SK-N-SH (cell line): ENCODE data around the gene KLHL22. TPM values are rescaled to one million over a fixed set of nuclear protein-coding genes. Genes with fewer than 3 reads are reported as not detected.
A peak's percentile ranks its signal among the peaks of the same experiment; 100 is the strongest.

Source experiments
- CTCF ChIA-PET: fragments of 300-600, 350-600 bp; formaldehyde crosslinking; extraction: SDS; loops from one replicate; lab custom pipeline; 2021; lab: Yijun Ruan, JAX
- POLR2A ChIA-PET: fragments of 350-600 bp; sonication (Branson Sonifier 250); formaldehyde crosslinking; extraction: SDS; loops from one replicate; lab custom pipeline; 2020; ENCODE audit warnings: antibody characterized with exemption, inconsistent platforms; lab: Yijun Ruan, JAX
- DNase-seq: peaks from one replicate; pipeline ENCODE4 v3.0.0; 2012
- H2AFZ ChIP-seq: fragments of 200-600 bp; sonication (generic); 2 replicates; pipeline ENCODE4 v1.8.1; 2016; ENCODE audit warnings: antibody characterized with exemption, mild to moderate bottlenecking, low read depth
- H3F3A ChIP-seq: fragments of 200-600 bp; sonication (generic); replicated peaks from 2 replicates; pipeline ENCODE3; 2016; ENCODE audit warnings: antibody characterized with exemption, mild to moderate bottlenecking; ENCODE audit not compliant: insufficient read depth
- H3K27ac ChIP-seq, 2 experiments: fragments of 200-500 bp in 1 of 2; fragments of 200-600 bp in 1 of 2; sonication (Bioruptor generic) in 1 of 2; sonication (generic), shearing (Covaris generic) in 1 of 2; 2 replicates each; pipeline versions ENCODE4 v1.5.1 to v1.6.1; 2014 to 2016; ENCODE audit warnings: low read depth in 2 of 2, inconsistent platforms in 1 of 2, low read length in 1 of 2, mild to moderate bottlenecking in 1 of 2, mixed read lengths in 1 of 2
- H3K27me3 ChIP-seq: fragments of 200-600 bp; sonication (generic), shearing (Covaris generic); 2 replicates; pipeline ENCODE4 v1.6.1; 2016; ENCODE audit warnings: mixed run types; ENCODE audit not compliant: insufficient read depth
- H3K36me3 ChIP-seq, 2 experiments: fragments of 200-500 bp in 1 of 2; fragments of 200-600 bp in 1 of 2; sonication (Bioruptor generic) in 1 of 2; sonication (generic) in 1 of 2; replicated peaks in 1 of 2; 2 replicates each; pipeline versions ENCODE3 to v1.5.1; 2014 to 2016; ENCODE audit warnings: low read length in 1 of 2, mild to moderate bottlenecking in 1 of 2; ENCODE audit not compliant: insufficient read depth in 2 of 2, control insufficient read depth in 1 of 2
- H3K4me1 ChIP-seq, 2 experiments: fragments of 200-500 bp in 1 of 2; fragments of 200-600 bp in 1 of 2; sonication (Bioruptor generic) in 1 of 2; sonication (generic), shearing (Covaris generic) in 1 of 2; 2 replicates each; pipeline versions ENCODE4 v1.5.1 to v1.6.1; 2014 to 2016; ENCODE audit warnings: low read depth in 1 of 2, low read length in 1 of 2, mixed run types in 1 of 2; ENCODE audit not compliant: insufficient read depth in 2 of 2, control insufficient read depth in 1 of 2
- H3K4me2 ChIP-seq: fragments of 200-600 bp; sonication (generic), shearing (Covaris generic); 2 replicates; pipeline ENCODE4 v1.6.1; 2017; ENCODE audit warnings: mixed run types
- H3K4me3 ChIP-seq, 2 experiments: fragments of 200-500 bp in 1 of 2; fragments of 200-600 bp in 1 of 2; sonication (Bioruptor generic) in 1 of 2; sonication (generic), shearing (Covaris generic) in 1 of 2; 2 replicates each; pipeline versions ENCODE4 v1.5.1 to v1.8.1; 2014 to 2016; ENCODE audit warnings: low read depth in 2 of 2, inconsistent platforms in 1 of 2, low read length in 1 of 2, mild to moderate bottlenecking in 1 of 2, mixed read lengths in 1 of 2, moderate library complexity in 1 of 2
- H3K79me2 ChIP-seq: fragments of 200-600 bp; sonication (generic); 2 replicates; pipeline ENCODE4 v1.8.1; 2017; ENCODE audit warnings: mild to moderate bottlenecking; ENCODE audit not compliant: insufficient read depth
- H3K9ac ChIP-seq: fragments of 200-600 bp; sonication (generic); 2 replicates; pipeline ENCODE4 v1.6.1; 2017; ENCODE audit warnings: mixed run types
- H3K9me2 ChIP-seq: fragments of 200-600 bp; sonication (generic); 2 replicates; pipeline ENCODE4 v1.6.1; 2017; ENCODE audit warnings: mixed run types
- H3K9me3 ChIP-seq: fragments of 200-600 bp; sonication (generic); 2 replicates; pipeline ENCODE4 v1.6.1; 2017; ENCODE audit warnings: mixed run types, mild to moderate bottlenecking, moderate library complexity
- H4K20me1 ChIP-seq: fragments of 200-600 bp; sonication (generic); 2 replicates; pipeline ENCODE4 v1.6.1; 2017; ENCODE audit warnings: mild to moderate bottlenecking, mixed run types; ENCODE audit not compliant: insufficient read depth
- CHD2 ChIP-seq: fragments of 150-350 bp; IDR thresholded peaks from 2 replicates; pipeline ENCODE4 v1.6.1; 2018; ENCODE audit warnings: low read length; ENCODE audit not compliant: partially characterized antibody
- EZH2phosphoT487 ChIP-seq: fragments of 200-600 bp; sonication (generic); IDR thresholded peaks from 2 replicates; pipeline ENCODE4 v1.6.1; 2017; ENCODE audit warnings: low read depth, mixed run types, mild to moderate bottlenecking, antibody characterized with exemption, moderate library complexity, borderline replicate concordance
- FOSL2 ChIP-seq: IDR thresholded peaks from 2 replicates; pipeline ENCODE4 v1.4.0; 2012; ENCODE audit warnings: low read depth, mild to moderate bottlenecking, moderate library complexity, borderline replicate concordance
- FOXJ3 ChIP-seq: sonication (generic); formaldehyde crosslinking; IDR thresholded peaks from 2 replicates; pipeline ENCODE4 v1.5.1; 2020; ENCODE audit warnings: mild to moderate bottlenecking, missing genetic modification reagents
- GABPA ChIP-seq: IDR thresholded peaks from 2 replicates; pipeline ENCODE4 v1.4.0; 2012; ENCODE audit warnings: low read depth, mild to moderate bottlenecking
- JUND ChIP-seq: IDR thresholded peaks from 2 replicates; pipeline ENCODE4 v1.4.0; 2012
- MEF2A ChIP-seq: IDR thresholded peaks from 2 replicates; pipeline ENCODE4 v1.4.0; 2012; ENCODE audit warnings: low read depth, borderline replicate concordance
- MXI1 ChIP-seq: IDR thresholded peaks from 2 replicates; pipeline ENCODE4 v1.6.1; 2012; ENCODE audit warnings: mild to moderate bottlenecking, low read depth, low read length, improper control_type of control experiment
- RAD21 ChIP-seq: IDR thresholded peaks from 2 replicates; pipeline ENCODE4 v1.6.1; 2012; ENCODE audit warnings: mild to moderate bottlenecking, low read length
- RCOR1 ChIP-seq: fragments of 150-350 bp; IDR thresholded peaks from 2 replicates; pipeline ENCODE4 v1.6.1; 2017; ENCODE audit warnings: antibody characterized with exemption, low read length
- RFX5 ChIP-seq: IDR thresholded peaks from 2 replicates; pipeline ENCODE4 v1.6.1; 2012; ENCODE audit warnings: mild to moderate bottlenecking, improper control_type of control experiment, low read length
- SIN3A ChIP-seq: IDR thresholded peaks from 2 replicates; pipeline ENCODE4 v1.6.1; 2012; ENCODE audit warnings: low read depth, mild to moderate bottlenecking, low read length, moderate library complexity, borderline replicate concordance
- TAF1 ChIP-seq: IDR thresholded peaks from 2 replicates; pipeline ENCODE4 v1.6.1; 2012; ENCODE audit warnings: low read depth, mild to moderate bottlenecking, low read length, moderate library complexity, borderline replicate concordance
- TCF12 ChIP-seq: IDR thresholded peaks from 2 replicates; pipeline ENCODE4 v1.4.0; 2012
- USF2 ChIP-seq: fragments of 150-350 bp; IDR thresholded peaks from 2 replicates; pipeline ENCODE4 v1.6.1; 2017; ENCODE audit warnings: antibody characterized with exemption, low read length, low read depth, borderline replicate concordance
- YY1 ChIP-seq: IDR thresholded peaks from 2 replicates; pipeline ENCODE4 v1.4.0; 2012; ENCODE audit warnings: low read depth, mild to moderate bottlenecking
- ZBTB33 ChIP-seq: IDR thresholded peaks from 2 replicates; pipeline ENCODE4 v1.4.0; 2012; ENCODE audit warnings: low read depth, borderline replicate concordance
- WGBS: methylation state at CpG from one replicate; pipeline ENCODE4 v1.1.6; 2017; ENCODE audit warnings: low lambda C conversion rate; 5-methylcytosine and 5-hydroxymethylcytosine counted together
- polyA plus RNA-seq, 3 experiments: library from polyadenylated mRNA; depleted of rRNA; stranded (reverse); fragments of >200 nt; gene quantifications; 2 replicates each; pipeline ENCODE4 v1.2.3, GENCODE V29; 2012
- TF ChIP-seq, protein P1 (sequence below): fragments of 200-600 bp; sonication (generic); IDR thresholded peaks from 2 replicates; pipeline ENCODE4 v1.6.1; 2017; ENCODE audit warnings: antibody characterized with exemption, mild to moderate bottlenecking, moderate library complexity
- TF ChIP-seq, protein P2 (sequence below): IDR thresholded peaks from 2 replicates; pipeline ENCODE4 v1.4.0; 2012; ENCODE audit warnings: low read depth, borderline replicate concordance
- TF ChIP-seq, protein P3 (sequence below): IDR thresholded peaks from 2 replicates; pipeline ENCODE4 v1.4.0; 2012; ENCODE audit warnings: low read depth

Gene KLHL22
- polyA plus RNA-seq, 1 of the 3 experiments (the other 2 are of a cell fraction) = 26.5 TPM

DNA sequence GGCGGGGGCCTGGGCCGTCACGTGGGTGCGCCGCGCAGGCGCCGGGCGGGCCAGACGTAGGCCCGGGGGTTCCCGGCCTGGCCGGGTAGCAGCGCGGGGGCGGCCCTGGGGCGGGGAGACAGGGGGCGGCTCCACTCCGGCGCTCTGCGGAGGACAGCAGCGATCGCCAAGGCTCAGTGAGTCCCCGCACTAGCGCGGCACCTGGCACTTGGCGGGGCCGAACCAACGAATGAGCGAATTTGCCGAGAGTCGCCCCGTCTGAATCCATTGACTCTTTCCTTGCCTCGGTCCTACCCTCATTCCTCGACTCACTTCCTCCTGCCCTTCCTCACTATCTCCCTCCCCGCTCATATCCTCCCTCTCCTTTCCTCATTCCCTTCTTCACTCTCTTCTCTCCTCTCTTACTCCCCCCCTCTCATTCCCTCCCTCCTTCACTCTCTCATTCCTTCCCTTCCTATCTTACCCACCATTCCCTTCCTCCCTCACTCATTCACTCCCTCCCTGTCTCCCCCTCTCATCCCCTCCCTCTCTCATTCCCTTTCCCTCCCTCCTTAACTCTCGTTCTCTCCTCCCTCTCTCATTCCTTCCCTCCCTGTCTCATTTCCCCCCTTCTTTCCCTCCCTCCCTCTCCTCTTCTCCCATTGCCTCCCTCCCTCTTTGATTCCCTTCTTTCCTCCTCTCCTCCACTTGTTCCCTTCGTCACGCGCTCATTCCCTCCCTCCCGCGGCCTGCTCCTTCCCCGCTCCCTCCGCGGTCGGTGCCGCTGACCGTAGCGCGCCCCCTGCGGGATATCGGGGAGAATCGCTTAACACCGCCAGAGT is 476 bp upstream of the KLHL22 start (continued):
- TF ChIP-seq, protein P1, sequence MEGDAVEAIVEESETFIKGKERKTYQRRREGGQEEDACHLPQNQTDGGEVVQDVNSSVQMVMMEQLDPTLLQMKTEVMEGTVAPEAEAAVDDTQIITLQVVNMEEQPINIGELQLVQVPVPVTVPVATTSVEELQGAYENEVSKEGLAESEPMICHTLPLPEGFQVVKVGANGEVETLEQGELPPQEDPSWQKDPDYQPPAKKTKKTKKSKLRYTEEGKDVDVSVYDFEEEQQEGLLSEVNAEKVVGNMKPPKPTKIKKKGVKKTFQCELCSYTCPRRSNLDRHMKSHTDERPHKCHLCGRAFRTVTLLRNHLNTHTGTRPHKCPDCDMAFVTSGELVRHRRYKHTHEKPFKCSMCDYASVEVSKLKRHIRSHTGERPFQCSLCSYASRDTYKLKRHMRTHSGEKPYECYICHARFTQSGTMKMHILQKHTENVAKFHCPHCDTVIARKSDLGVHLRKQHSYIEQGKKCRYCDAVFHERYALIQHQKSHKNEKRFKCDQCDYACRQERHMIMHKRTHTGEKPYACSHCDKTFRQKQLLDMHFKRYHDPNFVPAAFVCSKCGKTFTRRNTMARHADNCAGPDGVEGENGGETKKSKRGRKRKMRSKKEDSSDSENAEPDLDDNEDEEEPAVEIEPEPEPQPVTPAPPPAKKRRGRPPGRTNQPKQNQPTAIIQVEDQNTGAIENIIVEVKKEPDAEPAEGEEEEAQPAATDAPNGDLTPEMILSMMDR = peak; percentile 92
- TF ChIP-seq SIN3A (peak; percentile 66; the same call in 1 of the 2 replicates), TAF1 (peak; percentile 59; the same call in 1 of the 2 replicates), FOSL2 (no peak), RAD21 (peak; percentile 67), TCF12 (no peak; the same call in 1 of the 2 replicates), ZBTB33 (no peak), JUND (no peak), RCOR1 (peak; percentile 62), EZH2phosphoT487 (no peak)

DNA sequence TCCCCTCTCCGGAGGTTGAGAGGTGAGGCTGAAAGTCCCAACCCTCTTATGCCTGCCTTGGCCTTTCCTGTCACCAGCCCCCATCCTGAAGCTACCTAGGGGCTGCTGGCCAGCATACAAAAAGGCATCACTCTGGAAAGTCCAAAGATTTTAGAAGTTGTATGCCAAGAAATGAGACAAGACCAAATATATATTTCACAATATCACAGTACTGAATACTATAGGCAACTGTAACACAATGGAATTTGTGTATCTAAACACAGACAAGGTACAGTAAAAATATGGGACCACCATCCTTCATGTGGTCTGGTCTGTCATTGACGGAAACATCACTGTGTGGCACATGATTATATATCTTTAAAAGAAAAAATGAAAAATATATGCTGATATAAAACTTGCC is 4.2 kb downstream of the KLHL22 start:
- Histone ChIP-seq H3K27me3 (no peaks in the 10 kb centered on the region), H3K27ac (no peak overlapping the region), H3F3A (peaks cover 5% of the 10 kb centered on the region), H3K4me1 (peaks cover 3 to 5% of the 10 kb centered on the region in 2 experiments; a peak in 1 of 4 replicates), H3K9me3 (no peaks in the 10 kb centered on the region), H3K9ac (no peak overlapping the region), H3K4me3 (no peak overlapping the region), H3K9me2 (no peaks in the 10 kb centered on the region), H3K36me3 (peaks cover 0 to 8% of the 10 kb centered on the region in 2 experiments), H4K20me1 (peaks cover 24% of the 10 kb centered on the region), H2AFZ (no peak overlapping the region), H3K79me2 (peaks cover 72% of the 10 kb centered on the region), H3K4me2 (no peak overlapping the region)
- 96% methylated on average over 2 of the region's 2 CpGs for WGBS
- no peak for DNase-seq
- ChIA-PET CTCF (interaction anchor here (1.5 kb wide), 1 partner anchor 73 kb away, joined by 6 read pairs; no protein-coding TSS in a partner anchor), POLR2A (no interaction called here)
- TF ChIP-seq FOSL2 = no peak
- TF ChIP-seq MXI1 = no peak
- TF ChIP-seq TCF12 = no peak
- no peak for TF ChIP-seq YY1
- TF ChIP-seq, protein P1 = no peak
- no peak for TF ChIP-seq EZH2phosphoT487
- TF ChIP-seq RAD21 = no peak
- no peak for TF ChIP-seq MEF2A
- TF ChIP-seq, protein P2, sequence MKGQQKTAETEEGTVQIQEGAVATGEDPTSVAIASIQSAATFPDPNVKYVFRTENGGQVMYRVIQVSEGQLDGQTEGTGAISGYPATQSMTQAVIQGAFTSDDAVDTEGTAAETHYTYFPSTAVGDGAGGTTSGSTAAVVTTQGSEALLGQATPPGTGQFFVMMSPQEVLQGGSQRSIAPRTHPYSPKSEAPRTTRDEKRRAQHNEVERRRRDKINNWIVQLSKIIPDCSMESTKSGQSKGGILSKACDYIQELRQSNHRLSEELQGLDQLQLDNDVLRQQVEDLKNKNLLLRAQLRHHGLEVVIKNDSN = no peak
- TF ChIP-seq CHD2 = no peak
- TF ChIP-seq, protein P3, sequence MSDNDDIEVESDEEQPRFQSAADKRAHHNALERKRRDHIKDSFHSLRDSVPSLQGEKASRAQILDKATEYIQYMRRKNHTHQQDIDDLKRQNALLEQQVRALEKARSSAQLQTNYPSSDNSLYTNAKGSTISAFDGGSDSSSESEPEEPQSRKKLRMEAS = no peak
- TF ChIP-seq GABPA = no peak
- TF ChIP-seq RCOR1 = no peak
- TF ChIP-seq RFX5 = no peak
- TF ChIP-seq JUND = no peak
- no peak for TF ChIP-seq USF2
- no peak for TF ChIP-seq FOXJ3 (CRISPR knock-in tag)
